Fibroblast of lung (primary cell): Measurements from ENCODE around the gene TNNI3K. TPM values are rescaled to one million over a fixed set of nuclear protein-coding genes. Genes with fewer than 3 reads are reported as not detected.

ENCODE experiments used
- DNase-seq, 2 donors: peaks; one replicate each; pipeline versions ENCODE4 v3.0.0 to v3.0.0-alpha.2; 2010; ENCODE audit warnings: low read depth in 2 of 2
- H2AFZ ChIP-seq: 2 replicates; pipeline ENCODE4 v1.5.1; 2012; ENCODE audit warnings: low read length, control low read depth, inconsistent platforms
- H3K27ac ChIP-seq: 2 replicates; pipeline ENCODE4 v1.5.1; 2011; ENCODE audit warnings: low read length, control low read depth; ENCODE audit not compliant: insufficient read depth
- H3K27me3 ChIP-seq: 2 replicates; pipeline ENCODE4 v1.5.1; 2011; ENCODE audit warnings: mild to moderate bottlenecking, low read length; ENCODE audit not compliant: control insufficient read depth, insufficient read depth
- H3K36me3 ChIP-seq: 2 replicates; pipeline ENCODE4 v1.5.1; 2011; ENCODE audit warnings: low read length; ENCODE audit not compliant: control insufficient read depth, insufficient read depth
- H3K4me1 ChIP-seq: 2 replicates; pipeline ENCODE4 v1.5.1; 2011; ENCODE audit warnings: low read length; ENCODE audit not compliant: control insufficient read depth, insufficient read depth; ENCODE audit errors: extremely low read depth
- H3K4me2 ChIP-seq: 2 replicates; pipeline ENCODE4 v1.5.1; 2011; ENCODE audit warnings: low read length, control low read depth; ENCODE audit not compliant: insufficient read depth; ENCODE audit errors: extremely low read depth
- H3K4me3 ChIP-seq, 4 experiments: fragments of 200-600 bp in 1 of 4; sonication (generic) in 1 of 4; replicated peaks in 1 of 4; 2 replicates each; pipeline ENCODE4 v1.5.1; 2011 to 2016; ENCODE audit warnings: low read length in 4 of 4, low read depth in 3 of 4, mild to moderate bottlenecking in 3 of 4, control low read depth in 2 of 4, inconsistent platforms in 1 of 4, mixed read lengths in 1 of 4; ENCODE audit not compliant: insufficient read depth in 1 of 4; ENCODE audit errors: control extremely low read depth in 1 of 4
- H3K79me2 ChIP-seq: 2 replicates; pipeline ENCODE4 v1.5.1; 2012; ENCODE audit warnings: mild to moderate bottlenecking, low read length, inconsistent platforms; ENCODE audit not compliant: control insufficient read depth, insufficient read depth
- H3K9ac ChIP-seq: 2 replicates; pipeline ENCODE4 v1.5.1; 2011; ENCODE audit warnings: mild to moderate bottlenecking, low read length, control low read depth; ENCODE audit not compliant: insufficient read depth
- H3K9me3 ChIP-seq: 2 replicates; pipeline ENCODE4 v1.5.1; 2012; ENCODE audit warnings: low read depth, low read length; ENCODE audit not compliant: control insufficient read depth, insufficient read depth
- H4K20me1 ChIP-seq: 2 replicates; pipeline ENCODE4 v1.5.1; 2011; ENCODE audit warnings: low read length; ENCODE audit not compliant: control insufficient read depth, insufficient read depth; ENCODE audit errors: extremely low read depth
- EZH2 ChIP-seq: IDR thresholded peaks from 2 replicates; pipeline ENCODE4 v1.5.1; 2012; ENCODE audit warnings: low read length, control low read depth, mild to moderate bottlenecking; ENCODE audit errors: missing control alignments
- polyA plus RNA-seq, 2 donors: library from polyadenylated mRNA; depleted of rRNA in 1 of 2; stranded (reverse) in 1 of 2; unstranded in 1 of 2; fragments of >200 nt; gene quantifications; 2 replicates each; pipeline ENCODE4 v1.2.1, GENCODE V29; 2011 to 2012; ENCODE audit warnings: missing spikeins in 1 of 2
- total RNA-seq: library from RNA; depleted of rRNA; stranded (reverse); fragments of >200 nt; gene quantifications from 2 replicates; pipeline ENCODE4 v1.2.1, GENCODE V29; 2014
- TF ChIP-seq, protein P1 (sequence below), 2 donors: IDR thresholded peaks in 1 of 2; conservative IDR thresholded peaks in 1 of 2; 1 replicate in 1 of 2; 2 replicates in 1 of 2; pipeline ENCODE4 v1.5.1; 2011 to 2012; ENCODE audit warnings: low read length in 2 of 2, control low read depth in 1 of 2, inconsistent platforms in 1 of 2, low read depth in 1 of 2, mild to moderate bottlenecking in 1 of 2

Gene TNNI3K
- total and polyA plus RNA-seq, 2 donors (not counting 1 experiment from before 2014, with no cell fraction given), result 0.66 to 0.91 TPM

DNA sequence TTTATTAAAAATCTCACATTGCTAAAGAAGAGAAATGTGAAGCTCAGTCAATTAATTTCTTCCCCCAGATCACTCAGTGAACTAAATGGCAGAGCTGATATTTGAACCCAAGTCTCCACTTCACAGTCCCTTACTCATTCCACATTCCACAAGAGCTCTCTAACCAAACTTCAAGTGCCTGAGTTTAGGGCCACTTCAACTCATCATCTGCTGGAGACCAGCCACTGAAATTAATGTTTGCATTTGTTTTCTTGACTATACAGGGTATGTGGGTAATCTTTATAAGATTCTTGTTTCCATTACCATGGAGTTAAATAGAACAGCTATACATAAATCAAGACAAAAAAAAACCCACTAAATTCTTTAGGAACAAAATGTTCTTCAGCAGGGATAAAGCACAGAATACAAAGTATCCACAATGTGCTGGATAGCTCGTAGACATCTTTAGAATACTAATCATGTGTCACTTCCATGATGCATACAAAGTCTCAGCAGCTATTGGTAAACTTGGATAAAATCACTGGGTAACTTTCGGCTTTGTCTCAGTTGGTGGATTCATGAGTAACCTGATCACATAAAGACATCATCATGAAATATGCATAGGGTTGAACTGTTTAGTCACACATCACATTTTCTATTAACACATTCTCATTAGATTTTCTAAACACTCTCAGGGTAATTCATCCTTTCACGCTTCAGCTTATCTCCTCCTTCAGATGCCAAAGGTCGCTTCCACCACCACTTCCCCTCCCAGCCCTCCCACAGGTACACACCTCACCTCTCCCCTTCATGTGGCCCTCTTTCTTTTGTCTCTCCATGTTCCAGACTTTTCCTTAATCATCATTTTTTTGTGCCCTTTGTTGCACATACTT lies 187.5 kb downstream of the TNNI3K start:
- H3K4me1 ChIP-seq, result no peaks in the 10 kb centered on the region
- H3K4me2 ChIP-seq, result no peak overlapping the region
- H3K27me3 ChIP-seq, result no peaks in the 10 kb centered on the region
- no peaks in the 10 kb centered on the region for H3K79me2 ChIP-seq
- no peaks in the 10 kb centered on the region for H4K20me1 ChIP-seq
- DNase-seq, result peak in 1 of 2 donors; percentile 64
- no peak overlapping the region for H2AFZ ChIP-seq
- H3K9ac ChIP-seq, result no peak overlapping the region
- H3K27ac ChIP-seq, result no peak overlapping the region
- no peaks in the 10 kb centered on the region for H3K9me3 ChIP-seq
- no peak overlapping the region for H3K4me3 ChIP-seq
- no peaks in the 10 kb centered on the region for H3K36me3 ChIP-seq
- TF ChIP-seq, protein P1, sequence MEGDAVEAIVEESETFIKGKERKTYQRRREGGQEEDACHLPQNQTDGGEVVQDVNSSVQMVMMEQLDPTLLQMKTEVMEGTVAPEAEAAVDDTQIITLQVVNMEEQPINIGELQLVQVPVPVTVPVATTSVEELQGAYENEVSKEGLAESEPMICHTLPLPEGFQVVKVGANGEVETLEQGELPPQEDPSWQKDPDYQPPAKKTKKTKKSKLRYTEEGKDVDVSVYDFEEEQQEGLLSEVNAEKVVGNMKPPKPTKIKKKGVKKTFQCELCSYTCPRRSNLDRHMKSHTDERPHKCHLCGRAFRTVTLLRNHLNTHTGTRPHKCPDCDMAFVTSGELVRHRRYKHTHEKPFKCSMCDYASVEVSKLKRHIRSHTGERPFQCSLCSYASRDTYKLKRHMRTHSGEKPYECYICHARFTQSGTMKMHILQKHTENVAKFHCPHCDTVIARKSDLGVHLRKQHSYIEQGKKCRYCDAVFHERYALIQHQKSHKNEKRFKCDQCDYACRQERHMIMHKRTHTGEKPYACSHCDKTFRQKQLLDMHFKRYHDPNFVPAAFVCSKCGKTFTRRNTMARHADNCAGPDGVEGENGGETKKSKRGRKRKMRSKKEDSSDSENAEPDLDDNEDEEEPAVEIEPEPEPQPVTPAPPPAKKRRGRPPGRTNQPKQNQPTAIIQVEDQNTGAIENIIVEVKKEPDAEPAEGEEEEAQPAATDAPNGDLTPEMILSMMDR (conservative IDR thresholded peaks at IDR 0.05 in 1 of 2, IDR thresholded peaks at IDR 0.05 in 1 of 2; ENCODE audit: low read depth in 1 of 2, low read length in 2 of 2), result no peak
- no peak for TF ChIP-seq EZH2

DNA sequence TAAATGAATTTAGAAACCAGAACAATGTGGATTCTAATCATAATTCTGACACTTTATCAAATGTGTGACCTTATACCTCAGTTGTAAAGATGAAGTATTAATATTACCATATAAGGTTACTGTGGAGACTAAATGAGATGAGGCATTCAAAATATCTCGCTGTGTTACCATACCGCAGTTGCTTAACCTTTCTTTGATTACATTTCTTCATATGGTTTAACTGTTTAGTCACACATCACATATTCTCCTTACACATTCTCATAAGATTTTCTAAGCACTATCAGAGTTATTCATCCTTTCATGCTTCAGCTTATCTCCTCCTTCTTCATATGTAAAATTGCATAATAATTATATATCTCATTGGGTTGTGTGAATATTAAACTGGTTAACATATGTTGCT lies 188.3 kb downstream of the TNNI3K start:
- Histone ChIP-seq H3K9ac (no peak overlapping the region), H3K4me3 (no peak overlapping the region), H3K27me3 (no peaks in the 10 kb centered on the region), H3K36me3 (no peaks in the 10 kb centered on the region), H4K20me1 (no peaks in the 10 kb centered on the region), H3K79me2 (no peaks in the 10 kb centered on the region), H2AFZ (no peak overlapping the region), H3K4me1 (no peaks in the 10 kb centered on the region), H3K9me3 (no peaks in the 10 kb centered on the region), H3K4me2 (no peak overlapping the region), H3K27ac (no peak overlapping the region)
- no peak for DNase-seq
- TF ChIP-seq, protein P1 (conservative IDR thresholded peaks at IDR 0.05 in 1 of 2, IDR thresholded peaks at IDR 0.05 in 1 of 2; ENCODE audit: low read depth in 1 of 2, low read length in 2 of 2), result no peak
- no peak for TF ChIP-seq EZH2

DNA sequence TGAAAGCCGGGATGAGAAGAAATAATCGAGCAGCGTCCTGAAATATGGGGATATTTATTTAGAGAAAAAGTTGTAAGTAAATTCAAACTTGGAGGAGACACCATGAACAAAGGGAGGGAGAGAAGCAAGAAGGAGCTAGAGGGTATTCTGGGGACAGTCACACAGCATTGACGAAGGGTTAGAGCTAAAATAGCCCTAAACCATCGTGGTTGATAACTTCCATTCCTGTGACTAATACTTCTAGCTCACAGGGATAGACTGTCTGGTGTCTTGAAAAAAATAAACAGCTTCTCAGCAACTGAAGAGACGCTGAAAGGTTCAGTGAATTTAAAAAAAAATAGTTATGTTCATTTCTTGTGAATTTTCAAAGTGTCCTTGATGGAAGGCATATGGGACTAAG lies 190.5 kb downstream of the TNNI3K start:
- TF ChIP-seq, protein P1 (conservative IDR thresholded peaks at IDR 0.05 in 1 of 2, IDR thresholded peaks at IDR 0.05 in 1 of 2; ENCODE audit: low read depth in 1 of 2, low read length in 2 of 2), result no peak
- TF ChIP-seq EZH2, result no peak
- H3K27me3 ChIP-seq, result no peaks in the 10 kb centered on the region
- H3K36me3 ChIP-seq, result no peaks in the 10 kb centered on the region
- peak in 1 of 2 donors; percentile 59 for DNase-seq
- no peak overlapping the region for H3K9ac ChIP-seq
- H3K9me3 ChIP-seq, result no peaks in the 10 kb centered on the region
- H3K27ac ChIP-seq, result no peak overlapping the region
- H4K20me1 ChIP-seq, result no peaks in the 10 kb centered on the region
- peak overlapping the region in 1 of 4 experiments; percentile 28 for H3K4me3 ChIP-seq
- H3K4me2 ChIP-seq, result peak overlapping the region; percentile 4
- H3K79me2 ChIP-seq, result no peaks in the 10 kb centered on the region
- H3K4me1 ChIP-seq, result no peaks in the 10 kb centered on the region
- no peak overlapping the region for H2AFZ ChIP-seq
